ACHN (cell line): ENCODE measurements around the gene PADI3.

Source experiments
- DNase-seq: peaks from one replicate; pipeline ENCODE4 v3.0.0-alpha.2; 2015
- in situ Hi-C: cut with HindIII; loops from 2 replicates; pipeline ENCODE4 v1.10.0; 2017; ENCODE audit warnings: low sequenced_read_pairs, low pct_ligation_motif_present, low pct_unique_long_range_greater_than_20kb

PADI3 gene, protein sequence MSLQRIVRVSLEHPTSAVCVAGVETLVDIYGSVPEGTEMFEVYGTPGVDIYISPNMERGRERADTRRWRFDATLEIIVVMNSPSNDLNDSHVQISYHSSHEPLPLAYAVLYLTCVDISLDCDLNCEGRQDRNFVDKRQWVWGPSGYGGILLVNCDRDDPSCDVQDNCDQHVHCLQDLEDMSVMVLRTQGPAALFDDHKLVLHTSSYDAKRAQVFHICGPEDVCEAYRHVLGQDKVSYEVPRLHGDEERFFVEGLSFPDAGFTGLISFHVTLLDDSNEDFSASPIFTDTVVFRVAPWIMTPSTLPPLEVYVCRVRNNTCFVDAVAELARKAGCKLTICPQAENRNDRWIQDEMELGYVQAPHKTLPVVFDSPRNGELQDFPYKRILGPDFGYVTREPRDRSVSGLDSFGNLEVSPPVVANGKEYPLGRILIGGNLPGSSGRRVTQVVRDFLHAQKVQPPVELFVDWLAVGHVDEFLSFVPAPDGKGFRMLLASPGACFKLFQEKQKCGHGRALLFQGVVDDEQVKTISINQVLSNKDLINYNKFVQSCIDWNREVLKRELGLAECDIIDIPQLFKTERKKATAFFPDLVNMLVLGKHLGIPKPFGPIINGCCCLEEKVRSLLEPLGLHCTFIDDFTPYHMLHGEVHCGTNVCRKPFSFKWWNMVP

DNA sequence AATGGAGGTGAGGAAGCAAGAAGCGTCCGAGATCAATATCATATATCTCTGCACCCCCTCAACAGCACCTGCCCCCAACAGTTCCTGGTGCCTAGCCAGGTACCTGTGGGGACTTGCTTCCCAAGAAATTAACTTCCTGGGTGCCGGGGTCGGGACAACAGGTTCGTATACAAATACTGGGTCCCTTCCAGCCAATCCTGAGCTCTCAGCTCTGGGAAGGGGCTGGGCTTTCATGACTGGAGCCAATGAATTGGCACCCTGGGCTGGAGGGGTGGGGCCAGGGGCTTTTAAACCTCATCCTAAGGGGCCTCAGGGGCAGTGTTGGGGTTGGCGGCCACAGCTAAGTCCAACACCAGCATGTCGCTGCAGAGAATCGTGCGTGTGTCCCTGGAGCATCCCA is at the start of gene PADI3:
Gene PADI3, plus strand, starts transcription at position 318 of the 400 bp plus-strand sequence. Its CDS starts 40 bp downstream, at position 358.
- peak; percentile 91 for DNase-seq
- in situ Hi-C loops: no loop called here

DNA sequence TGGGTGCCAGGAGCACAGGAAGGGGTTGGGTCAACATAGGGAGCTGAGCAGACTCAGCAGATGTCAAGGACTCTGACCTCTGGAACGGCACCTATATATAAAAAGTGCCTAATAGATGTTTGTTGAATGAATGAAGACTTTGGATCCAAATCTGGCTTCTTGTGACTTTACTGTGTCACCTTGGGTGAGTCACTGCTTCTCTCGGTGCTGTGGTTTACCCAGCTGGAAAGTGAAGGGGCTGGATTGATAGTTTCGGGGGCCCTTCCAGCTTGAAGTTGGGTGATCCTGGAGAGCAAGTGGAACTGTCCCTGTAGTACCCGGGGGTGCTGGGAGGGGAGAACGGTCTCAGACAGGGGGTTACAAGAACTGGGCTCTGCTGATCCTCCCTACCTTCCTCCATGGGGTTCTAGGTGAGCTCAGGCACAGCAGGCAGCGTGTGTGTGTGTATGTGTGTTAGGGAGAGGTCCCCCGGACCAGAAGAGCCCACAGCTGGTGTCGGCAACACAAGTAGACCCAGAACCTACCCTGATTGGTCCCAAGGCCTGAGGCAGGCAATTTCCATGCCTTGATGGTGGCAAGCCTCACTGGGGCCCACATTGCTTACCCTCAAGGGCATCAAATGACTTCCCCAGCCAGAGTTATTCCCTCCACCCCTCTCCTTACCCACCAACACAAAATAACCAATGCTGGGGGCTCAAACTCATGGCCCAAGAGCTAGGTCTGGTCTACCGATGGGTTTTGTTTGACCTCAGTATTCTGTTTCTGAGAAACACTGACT is 49.4 kb upstream of the PADI3 start:
- in situ Hi-C loops: no loop called here
- peak; percentile 24 for DNase-seq

DNA sequence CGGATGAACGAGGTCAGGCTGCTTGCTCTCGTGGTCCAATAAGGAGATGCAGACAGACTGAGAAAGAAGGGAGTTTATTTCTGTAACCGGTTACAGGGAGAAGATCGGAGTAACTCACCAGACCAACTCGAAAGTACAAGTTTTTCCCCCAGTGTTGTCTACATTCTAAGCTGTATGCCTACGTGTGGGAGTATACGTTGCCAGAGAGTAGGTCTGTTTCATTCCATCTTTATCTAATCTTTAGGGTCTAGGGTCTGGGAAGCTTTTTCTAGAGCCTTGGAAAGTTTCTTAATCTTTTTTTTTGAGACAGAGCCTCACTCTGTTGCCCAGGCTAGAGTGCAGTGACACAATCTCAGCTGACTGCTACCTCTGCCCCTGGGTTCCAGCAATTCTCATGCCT is 48.7 kb upstream of the PADI3 start:
- DNase-seq: no peak
- in situ Hi-C loops: no loop called here

DNA sequence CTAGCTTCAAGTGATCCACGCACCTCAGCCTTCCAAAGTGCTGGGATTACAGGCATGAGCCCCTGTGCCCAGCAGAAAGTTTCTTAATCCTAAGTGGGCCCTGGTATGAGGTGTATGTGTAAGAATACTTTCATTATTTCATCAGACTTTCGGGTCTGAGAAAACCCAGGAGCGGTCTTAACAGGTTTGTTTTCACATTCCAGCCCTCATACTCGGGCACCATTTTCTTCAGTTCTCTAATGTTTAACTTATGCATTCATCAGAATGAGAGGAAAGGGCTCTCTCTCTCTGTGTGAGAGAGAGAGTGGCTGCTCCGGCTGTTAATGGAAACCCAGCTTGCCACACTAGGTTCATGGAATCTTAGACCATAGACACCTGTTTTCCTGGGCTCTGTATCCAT is 48.1 kb upstream of the PADI3 start:
- in situ Hi-C loops: no loop called here
- peak; percentile 86 for DNase-seq

DNA sequence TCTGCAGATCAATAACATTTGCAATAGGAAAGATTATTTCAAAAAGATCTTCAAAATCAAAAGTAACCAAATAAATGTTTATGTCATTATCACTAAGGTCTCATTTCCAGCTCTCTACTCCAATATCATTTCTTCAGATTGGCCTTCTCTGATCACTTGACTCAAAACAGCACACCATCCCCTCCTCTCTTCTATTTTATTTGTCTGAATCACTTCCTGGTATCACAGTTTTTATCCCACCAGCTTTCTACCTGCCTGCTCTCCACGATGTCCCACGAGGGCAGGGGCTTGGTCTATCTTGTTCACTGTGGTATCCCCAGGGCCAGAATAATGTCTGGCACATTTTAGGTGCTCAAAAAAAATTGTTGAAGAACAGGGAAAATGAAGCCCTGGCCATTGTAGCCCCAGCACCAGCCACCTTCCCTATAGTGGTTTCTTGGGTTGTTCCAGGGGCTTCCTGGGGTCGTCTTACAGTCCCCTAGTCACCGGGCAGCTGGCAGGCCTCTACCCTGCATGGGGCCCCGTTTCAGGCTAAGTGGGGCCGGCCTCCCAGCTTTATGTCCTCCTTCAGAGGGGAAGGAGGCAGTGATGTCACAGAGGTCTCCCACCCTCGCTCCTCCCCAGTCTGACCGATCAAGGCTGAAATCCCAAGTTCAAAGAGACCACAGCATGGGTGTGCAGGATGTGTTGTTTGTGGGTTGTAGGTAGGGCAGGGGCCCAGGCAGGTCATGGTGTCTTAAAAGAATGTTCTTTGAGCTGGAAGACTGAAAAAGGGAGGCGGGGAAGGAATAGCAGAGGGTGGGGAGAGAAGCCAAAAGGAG is 47.5 kb upstream of the PADI3 start:
- peak; percentile 75 for DNase-seq
- in situ Hi-C loops: no loop called here

DNA sequence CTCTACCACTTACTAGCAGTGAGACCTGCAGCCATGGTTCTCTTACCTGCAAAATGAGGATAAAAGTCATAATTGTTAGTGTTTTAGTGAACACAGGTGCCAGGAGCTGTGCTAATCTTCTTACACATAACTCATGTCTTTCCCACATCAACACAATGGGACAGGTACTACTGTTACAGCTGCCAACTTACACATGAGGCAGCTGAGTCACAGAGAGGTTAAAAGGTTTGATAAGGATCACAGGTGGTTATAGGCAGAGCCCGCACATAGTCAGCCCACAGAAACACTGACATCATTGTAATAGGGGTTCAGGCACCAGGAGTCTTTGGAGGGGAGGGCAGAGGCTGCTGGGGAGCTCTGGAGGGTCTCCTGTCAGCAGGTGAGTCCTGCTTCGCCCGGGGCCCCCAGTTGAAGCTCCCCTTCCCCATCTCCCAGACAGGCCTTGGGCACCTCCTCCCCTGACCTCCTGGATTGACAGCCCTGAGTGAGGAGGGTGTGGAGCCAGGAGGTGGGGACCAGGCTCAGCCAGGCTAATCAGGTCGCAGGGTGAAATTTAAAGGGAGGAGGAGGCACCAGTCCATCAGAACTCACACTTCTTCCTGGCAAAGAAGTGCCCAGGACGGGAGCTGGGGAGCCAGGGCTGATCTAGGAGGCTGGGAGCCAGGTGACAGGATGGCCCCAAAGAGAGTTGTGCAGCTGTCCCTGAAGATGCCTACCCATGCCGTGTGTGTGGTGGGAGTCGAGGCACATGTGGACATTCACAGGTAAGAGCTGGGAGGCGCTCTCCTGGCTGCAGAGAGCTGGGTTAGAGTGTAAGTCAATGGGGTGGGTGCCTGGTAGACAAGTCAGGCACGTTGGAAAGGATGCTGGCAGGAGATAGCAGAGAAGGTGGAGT is 44.1 kb upstream of the PADI3 start, which contains the start of gene PADI1:
Gene PADI1, plus strand, starts transcription at position 583 of the 895 bp plus-strand sequence. Its CDS starts 90 bp downstream, at position 673.
- no peak for DNase-seq
- in situ Hi-C loops: no loop called here

DNA sequence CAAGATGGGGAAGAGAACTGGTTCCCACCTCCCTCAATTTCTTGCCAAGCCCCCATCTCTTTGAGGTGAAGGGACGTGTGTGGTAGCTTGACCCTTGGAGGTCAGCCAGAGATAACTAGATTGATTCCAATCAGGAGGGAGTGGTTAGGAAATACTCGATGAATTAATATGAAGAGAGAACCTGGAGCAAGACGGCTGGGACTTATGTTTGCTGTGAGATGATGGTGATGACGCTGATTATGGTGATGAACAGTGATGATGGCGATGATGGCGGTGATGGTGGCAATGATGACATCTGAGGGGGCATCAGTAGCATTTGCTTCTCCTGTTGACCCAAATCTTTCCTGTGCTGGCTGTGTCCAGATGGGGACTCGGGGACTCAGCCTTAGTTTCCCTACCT is 43.2 kb upstream of the PADI3 start:
- in situ Hi-C loops: no loop called here
- DNase-seq: no peak

DNA sequence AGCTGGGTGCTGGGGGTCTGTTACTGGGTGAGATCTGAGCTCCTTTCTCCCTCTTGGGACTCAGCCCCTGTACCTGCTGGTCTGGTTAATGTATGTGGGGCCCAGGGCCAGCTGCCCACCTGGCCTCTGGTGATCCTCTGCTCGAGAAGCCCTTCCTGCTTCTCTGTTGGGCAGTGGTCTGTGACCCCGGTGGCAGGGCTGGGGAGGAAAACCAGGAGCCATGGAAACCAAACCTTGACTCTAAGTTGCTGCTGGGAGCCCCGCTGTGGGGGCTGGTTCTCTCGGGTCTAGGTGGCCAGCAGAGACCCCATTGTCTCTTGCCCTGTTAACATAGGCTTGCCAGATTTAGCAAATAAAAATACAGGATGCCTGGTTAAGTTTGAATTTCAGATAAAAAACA is 42.7 kb upstream of the PADI3 start:
- DNase-seq: no peak
- in situ Hi-C loops: no loop called here

DNA sequence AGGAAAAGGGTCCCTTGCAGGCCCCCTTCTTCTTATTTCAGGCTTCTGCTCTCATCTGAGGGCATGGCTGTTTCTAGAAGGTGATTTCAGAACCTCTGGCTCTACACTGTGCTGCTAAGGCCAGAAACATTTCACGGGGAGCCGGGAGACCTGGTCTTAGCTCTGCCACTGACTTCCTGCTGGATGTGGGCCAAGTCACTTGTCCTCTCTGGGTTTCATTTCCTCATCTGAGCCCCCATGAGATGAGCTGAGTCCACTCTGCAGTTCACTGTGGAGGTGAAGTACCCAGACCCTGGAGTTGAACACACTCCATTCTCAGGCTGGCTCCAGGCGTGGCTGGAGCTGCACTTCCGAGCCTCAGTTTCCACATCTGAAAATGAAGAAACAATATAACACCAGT is 41.9 kb upstream of the PADI3 start:
- in situ Hi-C loops: no loop called here
- DNase-seq: no peak

DNA sequence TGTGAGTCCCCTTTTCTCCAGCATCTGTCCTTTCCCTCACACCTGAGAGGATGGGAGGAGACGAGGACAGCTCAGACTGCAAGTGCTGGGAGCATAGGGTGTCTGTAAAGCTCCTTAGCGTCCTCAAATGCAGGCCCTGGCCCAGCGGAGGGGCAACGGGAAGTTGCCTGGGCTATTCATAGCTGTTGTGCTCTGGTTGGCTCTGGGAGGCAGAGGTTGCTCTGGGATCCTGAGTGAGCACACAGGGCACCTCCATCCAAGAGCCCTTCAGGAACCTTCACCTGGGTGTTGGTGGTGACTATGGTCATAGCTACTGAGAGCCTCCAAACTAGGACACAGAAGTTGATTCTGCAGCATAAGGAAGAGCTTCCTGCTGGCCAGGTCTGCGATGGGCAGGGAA is 41.4 kb upstream of the PADI3 start:
- in situ Hi-C loops: no loop called here
- no peak for DNase-seq

DNA sequence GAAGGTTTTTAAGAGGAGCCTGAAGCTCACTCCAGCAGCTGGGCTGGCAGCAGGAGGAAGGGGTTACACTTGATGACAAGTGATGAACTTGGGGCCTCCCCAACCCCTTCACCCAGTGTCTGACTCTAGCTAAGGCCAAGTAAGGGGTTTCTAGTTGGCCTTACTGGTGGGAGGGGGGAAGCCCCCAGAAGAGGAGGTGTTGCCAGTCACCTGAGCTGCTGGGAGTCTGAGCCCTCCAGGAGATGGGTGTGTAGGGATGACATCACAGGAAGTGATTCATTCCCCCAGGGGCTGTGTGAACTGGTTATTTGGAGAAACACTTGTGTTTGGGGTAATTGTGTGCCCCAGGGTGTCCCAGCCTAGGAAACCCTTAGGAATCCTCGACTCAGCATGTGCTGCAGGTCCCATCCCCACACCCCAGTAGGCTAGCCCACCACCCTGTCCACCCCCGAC is 40.9 kb upstream of the PADI3 start:
- in situ Hi-C loops: no loop called here
- DNase-seq: peak; percentile 42

DNA sequence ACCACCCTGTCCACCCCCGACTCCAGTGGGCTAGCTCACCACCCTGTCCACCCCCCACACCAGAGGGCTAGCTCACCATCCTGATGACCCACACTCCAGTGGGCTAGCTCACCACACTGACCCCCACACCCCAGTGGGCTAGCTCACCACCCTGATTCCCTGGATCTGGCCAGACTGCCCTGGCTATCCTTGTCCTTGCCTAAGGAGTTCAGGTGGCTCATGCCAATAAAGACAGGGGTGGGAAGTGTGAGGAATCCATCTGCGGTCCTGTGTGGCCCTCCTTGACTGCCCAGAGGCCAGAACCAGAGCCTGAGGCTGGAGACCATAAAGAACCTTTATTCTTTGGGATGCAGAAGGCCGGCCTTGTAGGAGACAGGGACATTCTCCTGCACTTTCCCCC is 40.4 kb upstream of the PADI3 start:
- in situ Hi-C loops: no loop called here
- DNase-seq: no peak

DNA sequence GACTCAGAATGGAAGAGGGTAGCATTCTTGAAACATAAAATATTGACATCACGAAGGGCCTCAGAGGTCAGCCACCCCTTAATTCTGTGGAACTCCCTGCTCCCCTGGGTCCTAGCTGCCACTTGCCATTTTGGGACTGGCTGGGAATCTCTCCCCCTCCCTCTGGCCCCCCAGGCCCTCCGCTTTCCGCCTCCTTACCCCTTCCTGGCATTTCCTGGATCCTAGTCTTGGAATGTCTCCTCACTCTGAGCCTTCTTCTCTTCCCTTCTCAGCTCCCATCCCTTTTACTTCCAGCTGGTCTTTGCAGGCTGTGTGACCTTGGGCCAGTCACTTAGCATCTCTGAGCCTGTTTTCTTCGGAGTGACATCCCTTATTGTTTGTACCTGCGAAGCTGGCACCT is 39.5 kb upstream of the PADI3 start:
- no peak for DNase-seq
- in situ Hi-C loops: no loop called here

DNA sequence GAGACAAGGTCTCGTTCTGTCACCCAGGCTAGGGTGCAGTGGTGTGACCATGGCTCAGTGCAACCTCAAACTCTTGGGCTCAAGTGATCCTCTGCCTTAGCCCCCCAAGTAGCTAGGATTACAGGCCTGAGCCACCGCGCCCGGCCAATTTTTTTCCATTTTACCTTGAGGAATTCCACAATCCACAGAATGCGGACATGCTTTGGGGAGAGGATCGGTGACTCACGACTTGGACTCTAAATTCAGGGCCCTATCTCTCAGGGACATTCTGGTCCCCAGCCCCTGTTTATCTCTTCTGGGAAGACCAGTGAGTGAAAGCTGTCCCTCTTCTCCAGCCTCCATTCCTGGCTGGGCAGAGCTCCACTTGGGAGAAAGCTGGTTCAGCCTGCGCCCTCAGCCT is 38.7 kb upstream of the PADI3 start:
- DNase-seq: no peak
- in situ Hi-C loops: no loop called here

DNA sequence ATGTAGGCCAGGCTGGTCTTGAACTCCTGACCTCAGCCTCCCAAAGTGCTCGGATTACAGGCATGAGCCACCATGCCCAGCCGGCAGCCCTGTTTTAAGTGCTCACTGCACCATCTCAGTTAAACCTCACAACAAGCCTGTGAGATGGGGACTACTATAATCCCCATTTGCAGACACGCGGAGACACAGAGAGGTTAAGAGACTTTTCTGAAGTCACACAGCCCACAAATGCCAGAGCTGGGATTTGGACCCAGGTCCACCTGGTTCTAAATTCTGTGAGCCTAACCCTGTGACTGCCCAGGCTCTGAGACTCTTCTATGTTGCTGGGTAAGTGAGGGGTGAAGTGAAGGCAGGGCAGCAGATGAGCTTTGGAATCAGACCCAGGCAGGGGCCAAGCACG is 37.5 kb upstream of the PADI3 start:
- DNase-seq: no peak
- in situ Hi-C loops: no loop called here

DNA sequence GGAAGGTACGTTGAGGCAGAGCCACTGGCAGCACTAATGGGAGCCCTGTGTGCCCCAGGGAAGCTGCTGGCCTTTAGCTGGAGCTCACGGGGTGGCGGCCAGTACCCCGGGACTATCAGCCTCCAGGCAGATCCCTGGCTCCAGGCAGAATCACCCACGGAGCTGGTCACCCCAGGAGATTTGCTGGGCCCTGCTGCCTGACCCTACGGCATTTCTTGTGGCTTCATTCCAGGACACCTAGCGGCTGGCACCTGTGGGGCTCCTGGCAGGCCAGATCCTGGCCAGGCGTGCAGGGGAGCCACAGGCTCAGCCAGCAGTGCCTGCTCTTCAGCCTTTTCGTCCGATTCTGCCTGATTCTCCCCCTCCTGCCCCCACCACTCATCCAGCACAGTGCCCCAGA is 36.9 kb upstream of the PADI3 start:
- in situ Hi-C loops: no loop called here
- DNase-seq: no peak

DNA sequence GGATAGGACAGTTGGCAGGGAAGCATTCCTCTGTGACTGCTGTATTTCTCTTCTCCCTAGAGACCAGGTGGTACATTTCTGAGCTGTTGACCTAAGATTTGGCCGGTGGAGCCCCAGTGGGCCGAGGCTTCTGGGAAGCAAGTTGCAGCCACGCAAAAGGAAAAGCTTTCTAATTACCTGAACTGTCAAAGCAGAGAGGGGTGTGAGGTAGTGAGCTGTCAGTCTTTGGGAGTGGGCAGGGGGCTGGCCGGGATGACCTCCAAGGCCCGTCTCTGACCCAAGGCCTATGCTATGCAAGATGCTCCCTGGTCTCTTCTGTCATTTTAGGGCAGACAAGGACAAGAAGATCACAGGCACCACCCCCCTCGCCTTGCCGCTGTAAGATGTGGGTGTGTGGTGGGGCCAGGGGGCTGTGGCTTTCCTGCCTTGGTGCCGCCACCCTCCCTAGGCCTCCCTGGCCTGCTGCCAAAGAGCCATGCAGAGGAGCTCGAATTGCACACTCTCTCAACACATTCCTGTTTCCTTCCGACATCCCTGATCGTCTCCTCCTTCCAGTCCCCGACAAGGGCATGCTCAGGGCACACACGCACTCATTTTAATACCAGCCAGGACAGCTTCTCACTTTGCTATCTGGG is 36.3 kb upstream of the PADI3 start:
- DNase-seq: no peak
- in situ Hi-C loops: no loop called here
